IMR-90 (cell line): Measurements from ENCODE around the gene RFX1. TPM values are rescaled to one million over a fixed set of nuclear protein-coding genes. Genes with fewer than 3 reads are reported as not detected.

Source experiments
- ATAC-seq: fragments of 200-7000 bp; cut with Tn5 transposase; 2 replicates; pipeline ENCODE4 v1.9.1; 2020; ENCODE audit warnings: low read depth, mild to moderate bottlenecking, moderate library complexity
- BruUV-seq: library from RNA; stranded (reverse); fragments of 400-500 nt; replicated peaks from 2 replicates; lab custom pipeline; 2021; lab: Mats Ljungman, UMichigan
- CTCF ChIA-PET: fragments of 300-600 bp; formaldehyde crosslinking; extraction: SDS; loops from one replicate; lab custom pipeline; 2021; ENCODE audit warnings: antibody characterized with exemption; lab: Yijun Ruan, JAX
- POLR2A ChIA-PET: fragments of 300-600 bp; sonication (Branson Sonifier 250); formaldehyde crosslinking; loops from one replicate; lab custom pipeline; 2022; ENCODE audit warnings: antibody characterized with exemption; ENCODE audit not compliant: unreplicated experiment; lab: Charles Lee
- DNase-seq: peaks from one replicate; pipeline ENCODE4 v3.0.0; 2013
- H2AFZ ChIP-seq: replicated peaks from 2 replicates; pipeline ENCODE3; 2013; ENCODE audit warnings: low read length, mild to moderate bottlenecking; ENCODE audit not compliant: poor library complexity
- H2AK5ac ChIP-seq: 2 replicates; pipeline ENCODE4 v1.6.1; 2013; ENCODE audit warnings: low read depth, low read length, inconsistent platforms
- H2AK9ac ChIP-seq: replicated peaks from 2 replicates; pipeline ENCODE3; 2013; ENCODE audit warnings: mild to moderate bottlenecking, low read depth, low read length, moderate library complexity; ENCODE audit not compliant: poor library complexity
- H2BK120ac ChIP-seq: 2 replicates; pipeline ENCODE4 v1.6.1; 2013; ENCODE audit warnings: low read depth, low read length, inconsistent platforms
- H2BK15ac ChIP-seq: 3 replicates; pipeline ENCODE4 v1.6.1; 2013; ENCODE audit warnings: low read depth, low read length, inconsistent platforms
- H2BK20ac ChIP-seq: 2 replicates; pipeline ENCODE4 v1.6.1; 2013; ENCODE audit warnings: low read depth, mild to moderate bottlenecking, inconsistent platforms, low read length, moderate library complexity
- H2BK5ac ChIP-seq: 2 replicates; pipeline ENCODE4 v1.6.1; 2013; ENCODE audit warnings: mild to moderate bottlenecking, low read depth, low read length, inconsistent platforms; ENCODE audit not compliant: poor library complexity, severe bottlenecking
- H3K14ac ChIP-seq: replicated peaks from 2 replicates; pipeline ENCODE4 v1.6.1; 2013; ENCODE audit warnings: low read depth, low read length, inconsistent platforms
- H3K18ac ChIP-seq: 2 replicates; pipeline ENCODE4 v1.6.1; 2013; ENCODE audit warnings: low read depth, low read length, control low read depth
- H3K23ac ChIP-seq: 2 replicates; pipeline ENCODE4 v1.6.1; 2013; ENCODE audit warnings: low read depth, low read length, inconsistent platforms
- H3K27ac ChIP-seq: 2 replicates; pipeline ENCODE4 v1.5.1; 2013; ENCODE audit warnings: mild to moderate bottlenecking, control low read depth, low read length; ENCODE audit not compliant: insufficient read depth
- H3K27me3 ChIP-seq: 2 replicates; pipeline ENCODE4 v1.6.1; 2013; ENCODE audit warnings: low read length; ENCODE audit not compliant: control insufficient read depth, insufficient read depth
- H3K36me3 ChIP-seq: 2 replicates; pipeline ENCODE4 v1.6.1; 2013; ENCODE audit warnings: low read length, mixed read lengths; ENCODE audit not compliant: control insufficient read depth, insufficient read depth
- H3K4ac ChIP-seq: 2 replicates; pipeline ENCODE4 v1.6.1; 2013; ENCODE audit warnings: low read depth, low read length, inconsistent platforms
- H3K4me1 ChIP-seq: 2 replicates; pipeline ENCODE4 v1.6.1; 2013; ENCODE audit warnings: low read length, mixed read lengths; ENCODE audit not compliant: control insufficient read depth, insufficient read depth
- H3K4me2 ChIP-seq: 2 replicates; pipeline ENCODE4 v1.6.1; 2013; ENCODE audit warnings: low read depth, mild to moderate bottlenecking, control low read depth, low read length, moderate library complexity
- H3K4me3 ChIP-seq: 2 replicates; pipeline ENCODE4 v1.5.1; 2013; ENCODE audit warnings: low read depth, mild to moderate bottlenecking, control low read depth, low read length, moderate library complexity; ENCODE audit not compliant: insufficient read depth
- H3K56ac ChIP-seq: 2 replicates; pipeline ENCODE4 v1.6.1; 2013; ENCODE audit warnings: low read length, inconsistent platforms; ENCODE audit not compliant: insufficient read depth; ENCODE audit errors: extremely low read depth
- H3K79me1 ChIP-seq, 2 experiments: 2 replicates each; pipeline ENCODE4 v1.6.1; 2013; ENCODE audit warnings: low read length in 2 of 2, inconsistent platforms in 1 of 2, low read depth in 1 of 2
- H3K9ac ChIP-seq: 2 replicates; pipeline ENCODE4 v1.6.1; 2013; ENCODE audit warnings: low read depth, low read length, control low read depth
- H3K9me1 ChIP-seq: 2 replicates; pipeline ENCODE4 v1.6.1; 2013; ENCODE audit warnings: low read length, inconsistent platforms; ENCODE audit not compliant: insufficient read depth
- H3K9me3 ChIP-seq: 2 replicates; pipeline ENCODE4 v1.6.1; 2013; ENCODE audit warnings: low read length; ENCODE audit not compliant: control insufficient read depth, insufficient read depth
- H4K20me1 ChIP-seq: 2 replicates; pipeline ENCODE4 v1.6.1; 2013; ENCODE audit warnings: low read length, inconsistent platforms; ENCODE audit not compliant: insufficient read depth
- H4K5ac ChIP-seq: 2 replicates; pipeline ENCODE4 v1.6.1; 2013; ENCODE audit warnings: mild to moderate bottlenecking, low read depth, low read length, control low read depth
- H4K8ac ChIP-seq, 2 experiments: 2 replicates each; pipeline ENCODE4 v1.6.1; 2013; ENCODE audit warnings: low read depth in 2 of 2, low read length in 2 of 2, control low read depth in 1 of 2, inconsistent platforms in 1 of 2
- H4K91ac ChIP-seq: 2 replicates; pipeline ENCODE4 v1.6.1; 2013; ENCODE audit warnings: low read depth, low read length, inconsistent platforms; ENCODE audit not compliant: insufficient read depth
- CEBPB ChIP-seq: IDR thresholded peaks from 2 replicates; pipeline ENCODE4 v1.6.1; 2012; ENCODE audit warnings: low read depth, low read length, improper control_type of control experiment
- WGBS, 2 experiments: methylation state at CpG; one replicate each; pipeline versions ENCODE4 v1.1.5 to v1.1.7; 2013; ENCODE audit warnings: missing lambda C conversion rate in 2 of 2; ENCODE audit not compliant: insufficient read length in 1 of 2; ENCODE audit errors: extremely low coverage in 2 of 2; 5-methylcytosine and 5-hydroxymethylcytosine counted together
- dilution Hi-C: fragments of 300-500 bp; cut with HindIII; formaldehyde crosslinking; loops from one replicate; pipeline ENCODE4 v1.14.3; 2018; ENCODE audit warnings: low sequenced_read_pairs; ENCODE audit not compliant: unreplicated experiment
- in situ Hi-C: fragments of 300-500 bp; cut with MboI; formaldehyde crosslinking; loops from 3 replicates; pipeline ENCODE4 v1.14.3; 2019; ENCODE audit warnings: low sequenced_read_pairs, inconsistent platforms, mixed read lengths
- intact Hi-C: fragments of 100-400 bp; cut with micrococcal nuclease; formaldehyde crosslinking; loops from 2 replicates; pipeline ENCODE4 v1.10.0; 2022
- polyA plus RNA-seq, 3 experiments: library from polyadenylated mRNA; depleted of rRNA; stranded (reverse); fragments of >200 nt; gene quantifications; 2 replicates each; pipeline ENCODE4 v1.2.3, GENCODE V29; 2012; ENCODE audit warnings: low replicate concordance in 1 of 3
- total RNA-seq: library from RNA; depleted of rRNA; stranded (reverse); fragments of >200 nt; gene quantifications from 2 replicates; pipeline ENCODE4 v1.2.3, GENCODE V29; 2012

RFX1 gene
- total and polyA plus RNA-seq, 2 of the 4 experiments (the other 2 are of a cell fraction), result 0.36 to 3.1 TPM

GRCh38 chr19:13963603-13964105 lies 42.5 kb downstream of the RFX1 start:
- Histone ChIP-seq H3K4ac (no peak overlapping the region), H3K36me3 (peaks cover 36% of the 10 kb centered on the region), H4K8ac (no peak overlapping the region), H3K27ac (no peak overlapping the region), H3K4me3 (no peak overlapping the region), H3K56ac (no peak overlapping the region), H3K4me2 (no peak overlapping the region), H3K4me1 (peaks cover 9% of the 10 kb centered on the region), H3K23ac (no peak overlapping the region), H2BK120ac (no peak overlapping the region), H4K91ac (no peak overlapping the region), H2AK5ac (no peak overlapping the region), H4K20me1 (peaks cover 7% of the 10 kb centered on the region), H3K9me1 (no peaks in the 10 kb centered on the region; the same call in 1 of the 2 replicates), H4K5ac (no peak overlapping the region), H2AK9ac (no peak overlapping the region), H3K9me3 (no peaks in the 10 kb centered on the region), H3K9ac (no peak overlapping the region), H2BK5ac (no peak overlapping the region), H3K27me3 (no peaks in the 10 kb centered on the region), H2BK20ac (no peak overlapping the region), H2BK15ac (no peak overlapping the region), H3K14ac (no peak overlapping the region), H3K18ac (no peak overlapping the region), H3K79me1 (peaks cover 0 to 1% of the 10 kb centered on the region in 2 experiments; a peak in 1 of 4 replicates), H2AFZ (no peak overlapping the region)
- intact Hi-C loops, result no loop called here
- dilution Hi-C loops, result no loop called here
- in situ Hi-C loops, result no loop called here
- POLR2A ChIA-PET, result no interaction called here
- no peak for ATAC-seq
- TF ChIP-seq CEBPB, result no peak
- no peak for DNase-seq
- 79% methylated on average over 32 of the region's 48 CpGs; no CpG with 5 or more reads in 1 of the 2 experiments for WGBS, 2 experiments
- no TSS peak for BruUV-seq
- CTCF ChIA-PET, result no interaction called here
